ENCODE measurements around the gene EFCAB6.

The EFCAB6 gene

GRCh38 chr22:43500792-43501785 lies 311.0 kb downstream of the EFCAB6 start:
- DNase-seq (ENCODE audit: low spot score), result no peak

- no peak for DNase-seq (ENCODE audit: low spot score)
Measured at GRCh38 chr22:43498856-43499253, 313.2 kb downstream of the EFCAB6 start.

GRCh38 chr22:43497956-43498855 lies 313.9 kb downstream of the EFCAB6 start:
- DNase-seq (ENCODE audit: low spot score), result no peak

- no peak for DNase-seq (ENCODE audit: low spot score)
Measured at GRCh38 chr22:43493297-43493696, 318.8 kb downstream of the EFCAB6 start.

GRCh38 chr22:43491737-43492136 lies 320.4 kb downstream of the EFCAB6 start:
- no peak for DNase-seq (ENCODE audit: low spot score)

GRCh38 chr22:43491177-43491576 lies 320.9 kb downstream of the EFCAB6 start:
- no peak for DNase-seq (ENCODE audit: low spot score)

- DNase-seq (ENCODE audit: low spot score), result no peak
Measured at GRCh38 chr22:43490311-43490710, 321.8 kb downstream of the EFCAB6 start.

- no peak for DNase-seq (ENCODE audit: low spot score)
Measured at GRCh38 chr22:43488937-43489336, 323.2 kb downstream of the EFCAB6 start.

GRCh38 chr22:43488031-43488866 lies 323.9 kb downstream of the EFCAB6 start:
- no peak for DNase-seq (ENCODE audit: low spot score)

GRCh38 chr22:43487311-43488030 lies 324.6 kb downstream of the EFCAB6 start:
- DNase-seq (ENCODE audit: low spot score), result no peak

GRCh38 chr22:43485502-43486089 lies 326.5 kb downstream of the EFCAB6 start:
- DNase-seq (ENCODE audit: low spot score), result no peak

- no peak for DNase-seq (ENCODE audit: low spot score)
Measured at GRCh38 chr22:43484227-43484626, 327.9 kb downstream of the EFCAB6 start.

GRCh38 chr22:43483669-43484068 lies 328.4 kb downstream of the EFCAB6 start:
- no peak for DNase-seq (ENCODE audit: low spot score)

- no peak for DNase-seq (ENCODE audit: low spot score)
Measured at GRCh38 chr22:43483266-43483665, 328.8 kb downstream of the EFCAB6 start.

GRCh38 chr22:43482318-43482625 lies 329.8 kb downstream of the EFCAB6 start:
- DNase-seq (ENCODE audit: low spot score), result no peak

- no peak for DNase-seq (ENCODE audit: low spot score)
Measured at GRCh38 chr22:43481568-43482317, 330.4 kb downstream of the EFCAB6 start.

GRCh38 chr22:43479962-43480361 lies 332.1 kb downstream of the EFCAB6 start:
- DNase-seq (ENCODE audit: low spot score), result no peak

GRCh38 chr22:43479301-43479950 lies 332.7 kb downstream of the EFCAB6 start:
- no peak for DNase-seq (ENCODE audit: low spot score)

Data from SW480 (cell line).